HG02973 (cell line): ENCODE data around the gene P2RX4.
"Not testable (repeated sequence)": the region's sequence is repeated elsewhere in the genome, so short reads cannot be mapped to it uniquely, and the experiment has no call there.

Source experiments
- ATAC-seq: cut with Tn5 transposase; IDR thresholded peaks from one replicate; pipeline ENCODE4 v1.9.1; 2021; ENCODE audit warnings: moderate library complexity; ENCODE audit not compliant: unreplicated experiment

The P2RX4 gene

DNA sequence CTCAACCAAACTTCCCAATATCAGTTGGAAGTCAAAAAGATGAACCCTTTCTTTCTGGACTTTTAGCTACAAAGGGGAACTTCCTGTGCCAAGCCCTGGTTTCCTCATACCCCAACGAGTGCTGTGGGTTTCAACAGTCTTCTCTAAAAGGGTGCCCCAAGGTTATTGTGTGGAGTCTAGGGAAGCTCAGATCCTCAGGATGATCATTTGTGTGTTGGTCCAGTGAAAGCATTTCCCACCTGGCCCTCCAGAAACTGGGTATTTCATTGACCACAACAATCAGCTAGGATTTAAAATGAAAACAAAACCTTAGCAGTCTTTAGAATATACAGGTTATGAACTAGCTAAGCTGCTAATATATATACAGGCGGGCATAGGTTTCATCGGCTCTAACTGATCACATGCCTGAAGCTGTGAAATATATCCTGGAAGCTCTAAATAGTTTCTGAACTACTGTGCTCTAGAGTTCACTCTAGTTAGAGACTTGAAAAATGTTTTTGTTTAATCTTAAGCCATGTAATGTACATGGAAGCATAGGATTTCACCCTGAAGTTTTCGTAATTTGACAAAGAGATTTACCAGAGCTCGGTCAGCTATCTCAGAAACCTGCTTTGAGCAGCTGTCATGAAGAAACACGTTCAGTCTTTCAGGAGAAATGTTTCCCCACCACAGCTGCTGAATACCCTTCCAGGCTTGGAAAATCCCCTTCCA lies 29.6 kb downstream of the P2RX4 start:
- no peak for ATAC-seq

DNA sequence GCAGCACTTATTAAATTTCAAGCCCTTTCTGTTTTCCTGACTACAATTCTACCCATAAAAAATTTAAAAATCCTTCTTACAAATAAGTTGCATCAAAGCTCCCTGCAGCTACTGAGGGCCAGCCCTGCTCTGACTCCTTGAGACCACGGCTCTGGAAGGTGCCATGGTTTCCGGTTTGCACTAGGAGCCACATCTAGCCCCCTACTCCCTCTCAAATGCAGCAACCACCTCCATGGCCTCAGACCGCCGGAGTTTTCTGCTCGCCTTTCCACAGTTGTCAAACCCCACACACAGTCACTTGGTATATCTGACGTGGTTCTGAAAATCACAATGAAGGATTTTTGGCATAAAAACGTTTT lies 30.1 kb downstream of the P2RX4 start:
- no peak for ATAC-seq

DNA sequence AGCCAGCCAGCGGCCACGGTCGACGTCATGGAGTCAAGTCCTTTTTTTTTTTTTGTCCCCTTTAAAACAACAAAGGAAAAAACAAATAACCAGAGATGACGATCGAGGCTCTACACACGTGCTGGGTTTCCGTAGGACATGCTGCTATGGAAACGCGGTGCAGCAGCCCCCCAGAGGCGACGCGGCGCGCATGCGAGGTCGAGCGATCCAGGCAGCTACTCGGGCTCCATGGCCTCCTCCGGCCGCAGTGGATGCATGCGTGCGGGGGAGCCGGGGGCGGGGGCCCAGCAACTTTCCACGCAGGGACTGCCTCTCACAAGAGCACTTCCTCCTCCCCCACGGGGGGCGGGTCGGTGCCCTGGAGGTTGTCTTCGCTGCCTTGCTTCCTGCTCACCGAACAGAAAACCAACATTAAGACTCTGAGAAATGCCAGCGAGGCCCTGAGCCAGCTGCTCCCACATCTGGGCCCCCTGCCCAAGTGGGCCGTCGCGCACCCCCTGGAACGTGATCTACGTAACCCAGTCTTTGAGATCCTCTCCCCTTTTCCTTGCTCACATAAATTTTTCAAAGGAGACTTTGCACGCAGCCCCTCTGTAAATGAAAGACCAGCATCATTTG lies 30.7 kb downstream of the P2RX4 start:
- ATAC-seq, result no peak

DNA sequence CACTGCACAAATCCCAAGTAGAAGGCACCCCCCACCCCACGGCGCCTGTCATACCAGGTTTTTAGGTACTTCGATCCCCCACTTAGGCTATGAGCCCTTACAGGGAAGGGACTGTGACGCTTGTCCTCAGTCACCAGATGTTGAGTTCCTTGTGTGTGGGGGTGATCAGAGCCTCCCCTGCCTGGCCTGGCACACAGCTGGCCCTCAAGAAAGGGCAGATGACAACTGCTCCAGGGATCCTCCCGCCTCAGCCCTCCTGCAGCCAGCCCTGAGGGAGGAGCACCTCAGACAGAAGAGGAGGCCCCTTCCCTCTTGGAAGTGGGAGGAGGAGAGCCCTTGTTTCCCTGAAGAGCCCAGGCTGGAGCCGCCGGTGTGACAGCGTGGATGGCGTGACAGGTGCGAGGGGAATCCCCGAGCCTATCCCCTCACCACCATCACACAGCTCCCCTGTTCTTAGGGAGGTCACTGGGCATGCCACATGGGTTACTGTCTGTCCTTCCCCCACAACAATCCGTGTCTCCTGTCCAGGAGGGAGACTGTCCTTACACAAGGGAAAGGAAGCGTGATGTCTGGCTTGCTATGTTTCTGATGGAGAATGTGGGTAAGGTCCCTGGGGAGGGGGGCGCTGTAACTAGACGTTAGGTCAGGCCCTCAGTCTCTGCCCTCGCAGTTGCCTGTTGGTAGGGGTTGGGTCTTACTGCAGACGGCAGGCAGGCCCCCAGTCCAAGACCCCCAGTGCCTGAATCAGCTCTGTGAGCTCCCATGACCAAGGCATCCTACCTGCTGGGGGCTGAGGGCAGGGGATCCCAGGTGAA lies 31.4 kb downstream of the P2RX4 start:
- ATAC-seq, result no peak

DNA sequence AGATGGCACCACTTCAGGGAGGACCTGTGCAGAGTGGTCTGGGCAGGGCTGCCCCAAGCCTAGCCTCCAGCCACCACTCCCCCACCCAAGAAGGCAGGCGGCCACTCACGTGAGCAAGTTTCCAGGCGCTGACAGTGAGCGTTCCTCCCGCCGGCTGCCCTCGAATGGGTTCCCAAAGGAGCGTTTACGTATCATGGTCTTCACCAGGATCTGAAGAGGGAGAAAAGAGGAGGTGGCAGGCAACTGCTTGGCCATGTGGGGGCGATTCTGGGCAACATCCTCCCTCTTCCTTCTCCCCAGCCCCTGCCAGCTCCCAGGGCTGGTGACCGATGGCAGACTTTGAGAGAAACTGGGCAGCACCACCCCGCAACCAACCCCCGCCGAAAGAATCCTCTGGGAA lies 35.1 kb downstream of the P2RX4 start:
- no peak for ATAC-seq

DNA sequence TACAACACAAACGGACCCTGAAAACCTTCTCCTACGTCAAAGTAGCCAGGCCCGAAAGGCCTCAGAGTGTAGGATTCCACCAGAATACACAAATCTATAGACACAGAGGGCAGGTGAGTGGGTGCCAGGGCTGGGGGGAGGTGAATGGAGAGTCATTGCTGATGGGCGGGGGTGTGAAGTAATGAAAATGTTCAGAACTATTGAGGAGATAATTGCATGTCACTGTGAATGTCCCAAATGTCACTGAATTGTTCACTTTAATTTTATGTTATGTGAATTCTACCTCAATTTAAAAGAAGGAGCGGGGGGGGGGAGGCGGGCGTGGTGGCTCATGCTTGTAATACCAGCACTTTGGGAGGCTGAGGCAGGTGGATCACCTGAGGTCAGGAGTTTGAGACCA lies 36.0 kb downstream of the P2RX4 start:
- ATAC-seq, result no peak

DNA sequence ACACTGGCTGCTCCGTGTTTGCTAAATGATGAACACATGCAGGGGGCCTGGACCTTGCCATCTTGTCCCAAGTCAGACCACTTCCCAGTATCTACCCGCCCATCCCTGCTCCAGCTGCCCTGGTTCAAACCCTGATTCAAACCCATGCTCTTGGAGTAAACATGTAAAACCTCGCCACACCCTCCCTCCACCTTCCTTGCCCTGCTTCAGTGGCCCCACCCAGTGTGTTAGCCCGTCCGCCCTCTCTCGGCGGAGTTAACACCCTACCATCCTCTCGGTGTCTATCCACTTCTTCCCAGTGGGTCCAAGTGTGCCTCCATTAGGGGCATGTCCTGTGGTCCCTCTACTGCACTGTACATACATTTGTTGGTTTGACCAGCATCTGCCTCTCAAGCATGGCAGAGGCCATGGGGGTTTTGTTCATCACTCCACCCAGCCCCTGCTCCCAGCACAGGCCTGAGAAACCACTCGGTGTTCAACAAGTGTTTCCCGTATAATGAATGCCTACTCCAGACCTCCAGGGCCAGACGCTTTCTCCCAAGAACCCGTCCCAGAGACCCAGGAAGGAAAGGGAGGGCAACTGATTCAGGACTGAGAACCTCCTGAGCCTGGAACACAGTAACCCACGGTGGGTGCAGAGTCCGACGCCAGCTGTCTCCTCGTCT lies 37.1 kb downstream of the P2RX4 start:
- ATAC-seq, result no peak

DNA sequence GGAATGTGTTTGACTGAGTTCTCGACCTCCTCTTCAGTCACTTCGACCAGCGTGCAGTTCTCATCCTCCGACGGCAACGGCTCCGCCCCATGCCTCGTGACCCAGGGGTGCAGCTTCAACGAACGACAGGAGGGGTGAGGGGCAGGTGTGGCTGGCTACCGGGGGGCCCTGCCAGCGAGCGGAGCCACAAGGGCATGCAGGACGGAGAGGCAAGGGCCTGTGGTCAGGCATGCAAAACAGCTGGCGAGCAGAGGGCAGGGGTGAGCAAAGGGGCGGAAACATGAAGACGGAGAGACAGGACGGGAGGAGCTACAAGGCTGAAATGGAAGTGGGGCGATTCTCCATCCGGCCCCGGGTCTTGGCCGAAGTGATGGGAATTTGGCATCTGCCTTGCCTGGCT lies 38.7 kb downstream of the P2RX4 start:
- ATAC-seq, result peak; percentile 61

DNA sequence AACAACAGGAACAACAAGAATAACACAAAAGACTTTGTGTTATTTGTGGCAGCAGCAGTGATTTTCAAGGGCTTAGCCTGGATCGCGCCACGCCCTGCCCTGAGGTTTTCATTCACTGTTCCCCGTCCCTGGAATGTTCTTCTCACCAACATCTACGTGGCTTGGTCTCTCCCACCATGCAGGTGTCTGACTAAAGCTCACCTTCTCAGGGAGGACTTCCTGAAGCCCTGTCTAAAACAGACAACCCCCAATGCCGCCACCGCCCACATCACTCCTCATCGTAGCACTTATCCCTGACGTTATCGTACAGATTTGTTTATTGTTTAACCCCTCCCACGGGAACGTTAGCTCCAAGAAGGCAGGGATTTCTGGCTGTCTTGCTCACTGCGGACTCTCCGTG lies 40.4 kb downstream of the P2RX4 start:
- ATAC-seq, result no peak

DNA sequence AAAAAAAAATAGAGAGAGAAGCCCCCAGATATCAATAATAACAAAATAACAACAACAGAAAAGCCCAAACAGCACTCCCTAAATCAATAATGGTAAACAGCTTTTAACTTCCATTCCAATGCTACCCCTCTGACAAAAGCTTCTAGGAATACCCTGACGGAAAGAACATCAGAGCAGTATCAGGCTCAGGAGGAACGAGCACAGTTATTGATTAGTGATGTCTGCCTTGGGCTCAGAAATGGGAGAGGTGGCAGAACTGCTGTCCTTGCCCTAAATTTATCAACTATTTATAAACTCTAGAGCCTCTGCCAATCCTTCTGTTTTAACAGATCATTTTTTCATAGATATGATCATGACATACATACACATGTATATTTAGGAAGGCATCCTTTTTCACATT lies 41.9 kb downstream of the P2RX4 start:
- no peak for ATAC-seq

DNA sequence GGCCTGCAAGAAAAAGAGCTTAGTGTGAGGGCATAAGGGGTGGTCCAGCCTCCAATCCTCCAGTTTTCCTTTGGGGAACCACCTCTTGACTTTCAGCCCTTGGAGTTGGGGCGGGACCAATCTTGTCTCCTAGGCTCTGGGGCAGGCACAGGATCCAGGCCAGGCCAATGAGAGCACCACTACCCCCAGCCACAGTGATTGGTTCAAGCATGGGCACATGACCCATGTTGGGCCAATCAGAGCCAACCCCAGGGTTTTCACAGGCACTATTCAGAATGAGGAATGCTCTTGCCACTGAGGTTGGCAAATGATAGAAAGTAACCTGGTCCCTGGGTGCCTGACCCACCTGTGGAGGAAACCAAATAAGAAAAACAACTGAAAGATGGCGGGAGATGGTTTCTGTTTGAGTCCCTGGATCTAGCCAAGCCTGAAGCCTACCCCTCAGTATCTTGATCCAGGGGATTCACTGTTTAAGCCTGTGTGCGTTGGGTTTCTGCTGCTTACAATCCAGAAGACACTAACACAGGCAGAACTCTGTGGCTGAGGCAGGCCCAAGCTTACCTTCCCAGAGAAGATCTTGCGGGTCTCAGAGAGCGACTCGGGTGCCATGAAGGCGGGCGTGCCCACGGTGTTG lies 42.9 kb downstream of the P2RX4 start:
- ATAC-seq, result no peak

DNA sequence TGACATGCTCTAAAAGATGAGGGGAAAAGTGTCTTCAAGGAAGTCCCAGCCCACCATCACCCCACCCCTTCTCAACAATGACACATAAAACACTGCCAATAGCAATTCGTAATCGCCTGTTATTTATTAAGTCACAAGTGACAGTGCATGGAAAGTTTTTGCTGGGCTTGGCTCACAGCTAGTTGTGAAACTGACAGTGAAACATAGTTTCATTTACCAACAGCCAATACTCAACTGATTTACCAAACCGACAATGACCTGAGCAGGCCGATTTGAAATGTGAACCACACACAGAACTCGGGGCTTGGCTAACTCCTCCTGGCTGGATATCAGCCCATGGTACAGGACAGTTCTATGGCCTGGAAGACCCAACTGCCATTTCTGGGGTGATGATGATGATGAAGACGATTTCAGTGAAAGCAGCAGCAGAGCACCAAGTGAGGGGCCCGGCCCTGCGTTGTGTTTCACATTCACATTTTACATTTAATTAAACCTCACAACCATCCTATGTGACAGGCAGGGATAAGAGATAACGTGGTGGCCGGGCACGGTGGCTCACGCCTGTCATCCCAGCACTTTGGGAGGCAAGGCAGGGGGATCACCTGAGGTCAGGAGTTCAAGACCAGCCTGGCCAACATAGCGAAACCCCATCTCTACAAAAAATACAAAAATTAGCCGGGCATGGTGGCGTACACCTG lies 43.9 kb downstream of the P2RX4 start:
- no peak for ATAC-seq

DNA sequence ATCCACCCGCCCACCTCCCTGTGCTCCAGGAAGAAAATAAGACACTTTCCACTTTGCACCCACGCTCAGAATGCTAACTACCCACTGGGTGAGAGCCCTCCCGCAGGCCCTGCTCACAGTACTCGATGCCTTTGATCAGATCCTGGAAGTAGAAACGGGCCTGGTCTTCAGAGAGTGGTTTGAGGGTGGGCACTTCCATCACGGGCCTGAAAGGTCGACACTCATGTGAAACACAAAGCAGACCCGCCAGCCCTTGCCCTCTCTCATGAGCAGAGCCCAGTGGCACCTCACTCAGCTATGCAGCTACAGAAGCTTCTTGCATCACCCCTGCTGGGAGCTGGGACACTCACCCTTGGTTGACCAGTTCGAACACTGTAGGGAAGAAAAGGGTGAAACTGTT lies 45.5 kb downstream of the P2RX4 start:
- no peak for ATAC-seq

DNA sequence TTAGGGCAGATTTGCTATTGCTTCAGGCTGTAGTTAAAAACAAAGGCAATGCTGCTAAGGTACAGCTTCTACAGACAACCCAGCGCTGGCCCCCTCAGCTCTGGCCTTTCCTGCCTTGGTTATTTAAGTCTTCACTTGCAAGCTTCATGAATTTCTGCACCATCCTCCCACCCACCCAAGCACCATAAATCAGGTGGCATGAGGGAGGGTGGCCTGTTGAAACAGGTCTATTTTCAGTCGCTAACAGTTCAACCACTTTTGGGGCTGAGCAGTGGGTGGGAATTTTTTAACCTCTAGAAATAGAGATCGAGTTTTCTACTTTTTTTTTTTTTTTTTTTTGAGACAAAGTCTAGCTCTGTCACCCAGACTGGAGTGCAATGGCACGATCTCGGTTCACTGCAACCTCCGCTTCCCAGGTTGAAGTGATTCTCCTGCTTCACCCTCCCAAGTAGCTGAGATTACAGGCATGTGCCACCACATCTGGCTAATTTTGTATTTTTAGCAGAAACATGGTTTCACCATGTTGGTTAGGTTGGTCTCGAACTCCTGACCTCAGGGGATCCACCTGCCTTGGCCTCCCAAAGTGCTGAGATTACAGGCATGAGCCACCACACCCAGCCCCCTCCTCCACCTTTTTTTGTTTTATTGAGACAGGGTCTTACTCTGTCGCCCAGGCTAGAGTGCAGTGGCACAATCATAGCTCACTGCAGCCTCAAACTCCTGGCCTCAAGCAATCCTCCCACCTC lies 47.9 kb downstream of the P2RX4 start:
- ATAC-seq, result not testable (repeated sequence)

DNA sequence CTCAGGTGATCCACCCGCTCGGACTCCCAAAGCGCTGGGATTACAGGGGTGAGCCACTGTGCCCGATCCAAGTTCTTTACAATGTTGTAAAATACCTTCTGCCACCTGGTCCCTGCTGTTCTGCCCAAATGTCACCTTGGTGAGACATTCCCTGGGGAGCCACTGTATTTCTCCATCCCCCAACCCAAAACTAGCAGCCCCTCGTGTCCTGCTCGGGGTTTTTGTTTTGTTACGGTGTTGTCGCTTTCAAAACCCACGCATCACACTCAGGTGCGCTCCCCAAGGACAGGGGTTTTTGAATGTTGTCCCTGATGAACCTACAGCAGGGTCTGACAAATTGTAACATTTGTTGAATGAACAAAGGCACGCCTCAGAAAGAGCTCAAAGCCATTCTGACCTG lies 49.1 kb downstream of the P2RX4 start:
- ATAC-seq, result no peak

DNA sequence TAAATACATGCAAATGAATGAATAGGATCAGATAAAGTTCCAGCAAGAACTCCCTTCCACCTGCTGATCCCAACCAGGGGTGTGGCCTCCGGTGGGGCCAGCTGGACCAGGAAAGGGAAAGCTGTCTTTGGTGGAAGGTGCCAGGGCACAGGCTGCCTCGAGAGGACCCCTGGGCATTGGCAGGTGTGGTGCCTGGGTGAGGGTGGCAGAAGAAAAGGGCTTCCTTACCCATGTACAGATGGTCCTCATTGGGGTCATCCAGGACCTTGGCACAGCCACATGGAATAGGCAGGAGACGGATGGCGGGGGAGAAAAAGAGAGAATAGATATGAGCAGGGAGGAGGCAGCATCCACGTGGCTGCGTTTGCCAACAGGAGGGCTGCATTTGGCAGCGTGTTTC lies 50.2 kb downstream of the P2RX4 start:
- ATAC-seq, result no peak

DNA sequence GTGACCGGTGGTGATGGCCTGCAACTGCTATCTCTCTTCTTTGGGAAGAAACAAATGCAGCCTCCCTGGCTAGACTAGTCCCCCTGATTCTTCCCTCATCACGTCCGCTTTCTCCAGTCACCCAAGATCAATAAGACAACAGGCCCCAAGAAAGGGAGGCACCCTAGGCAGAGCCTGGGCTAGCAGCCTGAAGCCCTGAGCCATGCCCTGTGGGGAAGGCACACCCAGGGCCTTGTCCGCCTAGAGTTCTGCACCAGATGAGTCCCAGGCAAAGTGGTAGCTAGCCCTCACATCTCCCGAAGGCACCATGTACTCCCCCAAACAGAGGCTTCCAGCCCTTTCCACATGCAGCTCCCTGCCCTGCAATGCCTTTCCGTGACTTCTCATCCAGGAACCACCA lies 51.5 kb downstream of the P2RX4 start:
- ATAC-seq, result no peak

DNA sequence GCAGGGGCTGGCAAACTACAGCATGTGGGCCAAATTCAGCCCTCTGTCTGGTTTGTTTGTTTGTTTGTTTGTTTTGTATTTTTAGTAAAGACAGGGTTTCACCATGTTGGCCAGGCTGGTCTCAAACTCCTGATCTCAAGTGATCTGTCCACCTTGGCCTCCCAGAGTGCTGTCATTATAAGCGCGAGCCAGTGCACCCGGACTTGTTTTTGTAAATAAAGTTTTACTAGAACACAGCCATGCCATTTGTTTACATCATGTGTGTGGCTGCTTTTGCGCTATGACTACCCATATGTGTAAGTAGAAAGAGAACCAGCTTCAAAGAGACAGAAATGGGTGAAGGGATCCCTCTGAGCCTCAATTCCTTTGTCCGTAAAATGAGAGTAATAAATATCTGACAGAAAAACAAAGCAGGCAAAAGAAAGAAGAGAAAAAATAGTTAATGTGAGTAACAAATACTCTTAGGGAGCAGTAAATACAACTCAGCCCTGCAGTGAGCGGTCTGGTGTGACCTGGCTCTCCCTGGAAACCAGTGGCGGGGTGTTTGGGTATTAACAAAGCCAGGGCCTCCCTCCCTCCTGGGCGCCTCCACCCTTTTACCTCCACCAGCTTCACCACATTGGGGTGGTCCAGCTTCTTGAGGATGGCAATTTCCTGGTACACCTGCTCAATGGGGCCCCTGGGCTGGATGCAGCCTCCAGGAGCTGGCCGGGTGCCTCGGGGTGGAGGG lies 53.4 kb downstream of the P2RX4 start:
- ATAC-seq, result no peak

DNA sequence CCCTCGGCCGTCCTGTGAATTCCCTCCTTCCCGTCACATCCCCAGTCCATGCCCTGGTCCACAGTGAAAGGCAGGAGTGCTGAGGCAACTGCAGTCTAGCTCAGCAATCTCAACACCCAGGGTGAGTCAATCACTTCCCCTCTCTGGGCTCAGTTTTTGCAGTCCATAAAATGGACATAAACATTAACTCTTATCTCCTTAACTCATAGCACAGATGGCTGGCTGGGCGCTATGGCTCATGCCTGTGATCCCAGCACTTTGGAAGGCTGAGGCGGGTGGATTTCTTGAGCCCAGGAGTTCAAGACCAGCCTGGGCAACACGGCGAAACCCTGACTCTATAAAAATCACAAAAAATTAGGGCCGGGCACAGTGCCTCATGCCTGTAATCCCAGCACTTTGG lies 54.2 kb downstream of the P2RX4 start:
- ATAC-seq, result no peak
